GM12875 (cell line): ENCODE measurements around the gene SUGCT.

Source experiments
- H3K4me3 ChIP-seq: one replicate; pipeline ENCODE4 v1.5.1; 2011; ENCODE audit warnings: low read depth, low read length, control low read depth
- TF ChIP-seq, protein P1 (sequence below): IDR thresholded peaks from 2 replicates; pipeline ENCODE4 v1.5.1; 2011; ENCODE audit warnings: low read depth, mild to moderate bottlenecking, control low read depth, inconsistent platforms, low read length, moderate library complexity, borderline replicate concordance; ENCODE audit not compliant: insufficient read depth

SUGCT gene

DNA sequence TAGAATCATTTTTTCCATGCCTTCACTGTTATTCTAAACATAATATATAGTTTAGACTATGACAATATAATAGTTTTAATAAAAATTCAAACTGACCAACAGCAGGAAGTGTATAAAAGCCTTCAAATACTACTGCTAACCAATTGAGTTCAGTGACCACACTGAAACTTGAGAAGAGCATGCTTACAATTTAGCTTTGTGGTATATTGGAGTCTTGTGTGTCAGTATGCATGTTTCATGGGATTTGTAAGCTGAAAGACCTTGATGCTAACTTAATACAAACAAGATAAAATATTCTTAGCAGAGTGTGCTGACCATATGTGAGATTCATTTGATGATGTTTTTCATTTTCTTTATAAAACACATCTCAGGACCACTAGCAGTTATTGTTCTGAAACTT, 395.5 kb downstream of the SUGCT start:
- no peak overlapping the region for H3K4me3 ChIP-seq
- TF ChIP-seq, protein P1, sequence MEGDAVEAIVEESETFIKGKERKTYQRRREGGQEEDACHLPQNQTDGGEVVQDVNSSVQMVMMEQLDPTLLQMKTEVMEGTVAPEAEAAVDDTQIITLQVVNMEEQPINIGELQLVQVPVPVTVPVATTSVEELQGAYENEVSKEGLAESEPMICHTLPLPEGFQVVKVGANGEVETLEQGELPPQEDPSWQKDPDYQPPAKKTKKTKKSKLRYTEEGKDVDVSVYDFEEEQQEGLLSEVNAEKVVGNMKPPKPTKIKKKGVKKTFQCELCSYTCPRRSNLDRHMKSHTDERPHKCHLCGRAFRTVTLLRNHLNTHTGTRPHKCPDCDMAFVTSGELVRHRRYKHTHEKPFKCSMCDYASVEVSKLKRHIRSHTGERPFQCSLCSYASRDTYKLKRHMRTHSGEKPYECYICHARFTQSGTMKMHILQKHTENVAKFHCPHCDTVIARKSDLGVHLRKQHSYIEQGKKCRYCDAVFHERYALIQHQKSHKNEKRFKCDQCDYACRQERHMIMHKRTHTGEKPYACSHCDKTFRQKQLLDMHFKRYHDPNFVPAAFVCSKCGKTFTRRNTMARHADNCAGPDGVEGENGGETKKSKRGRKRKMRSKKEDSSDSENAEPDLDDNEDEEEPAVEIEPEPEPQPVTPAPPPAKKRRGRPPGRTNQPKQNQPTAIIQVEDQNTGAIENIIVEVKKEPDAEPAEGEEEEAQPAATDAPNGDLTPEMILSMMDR, result no peak

DNA sequence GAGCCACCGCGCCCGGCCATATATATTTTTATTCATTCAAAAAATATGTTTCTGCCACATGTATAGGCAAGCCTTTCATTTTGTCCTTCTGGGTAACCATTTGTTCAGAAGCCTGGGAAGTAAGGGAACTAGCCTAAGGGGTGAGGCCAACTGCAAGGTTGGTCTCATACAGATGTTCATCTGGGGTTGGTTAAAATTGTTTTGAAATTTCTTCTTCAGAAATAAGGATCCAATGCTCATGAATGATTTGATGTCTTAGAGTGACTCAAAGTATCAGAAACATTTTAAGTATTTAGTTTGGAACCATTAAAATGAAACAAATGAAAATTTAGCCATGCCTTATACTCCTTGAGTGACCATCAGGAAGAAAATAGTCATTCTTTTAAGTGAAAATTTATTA, 397.2 kb downstream of the SUGCT start:
- TF ChIP-seq, protein P1, result no peak
- H3K4me3 ChIP-seq, result no peak overlapping the region

DNA sequence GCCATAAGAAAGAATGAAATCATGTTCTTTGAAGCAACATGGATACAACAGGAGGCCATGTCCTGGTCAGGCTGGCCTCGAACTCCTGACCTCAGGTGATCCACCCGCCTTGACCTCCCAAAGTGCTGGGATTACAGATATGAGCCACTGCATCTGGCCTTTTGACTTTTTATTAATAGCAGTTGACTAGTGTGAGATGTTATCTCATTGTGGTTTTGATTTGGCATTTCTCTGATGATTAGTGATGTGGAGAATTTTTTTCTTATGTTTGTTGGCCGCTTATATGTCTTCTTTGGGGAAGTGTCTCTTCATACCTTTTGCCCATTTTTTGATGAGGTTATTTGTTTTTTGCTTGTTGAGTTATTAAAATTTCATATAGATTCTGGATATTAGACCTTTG, 400.9 kb downstream of the SUGCT start:
- no peak overlapping the region for H3K4me3 ChIP-seq
- TF ChIP-seq, protein P1, result no peak

DNA sequence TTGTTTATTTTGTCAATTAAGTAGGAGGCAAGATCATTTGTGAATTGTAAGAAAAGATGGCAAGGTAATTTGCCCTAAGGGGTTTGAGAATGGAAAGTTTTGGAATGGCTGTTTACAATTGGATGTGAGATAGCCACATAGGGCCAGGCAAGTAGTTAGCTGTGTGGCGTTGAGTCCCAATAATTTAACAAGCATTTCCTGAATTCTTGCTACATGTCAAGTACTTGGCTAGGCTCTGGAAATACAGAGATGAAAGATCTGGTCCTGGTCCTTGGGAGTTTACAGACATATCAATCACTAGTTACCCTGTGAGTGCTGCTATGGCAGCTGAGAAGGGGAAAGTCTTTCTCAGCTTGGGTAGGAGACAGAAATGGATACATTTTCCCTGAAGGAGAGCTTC, 401.6 kb downstream of the SUGCT start:
- no peak overlapping the region for H3K4me3 ChIP-seq
- TF ChIP-seq, protein P1, result no peak

DNA sequence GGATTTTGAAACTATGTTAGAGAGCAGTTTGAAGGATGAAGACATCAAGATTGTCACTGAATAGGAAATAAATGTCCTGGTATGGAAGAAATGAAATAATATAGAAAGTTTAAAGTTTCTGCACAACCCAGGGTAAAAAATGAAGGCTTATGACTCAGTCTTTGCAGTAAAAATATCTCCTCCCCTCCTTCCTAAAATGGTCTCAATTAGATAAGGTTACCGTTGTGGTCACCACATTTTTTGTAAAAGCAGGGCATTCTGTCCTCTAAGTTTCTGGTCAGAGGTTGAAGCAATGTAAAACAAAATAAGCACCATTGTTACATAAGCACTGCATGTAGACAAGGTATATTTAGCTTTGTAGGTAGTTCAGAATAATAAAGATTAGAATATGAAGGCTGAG, 403.5 kb downstream of the SUGCT start:
- TF ChIP-seq, protein P1, result no peak
- H3K4me3 ChIP-seq, result no peak overlapping the region

DNA sequence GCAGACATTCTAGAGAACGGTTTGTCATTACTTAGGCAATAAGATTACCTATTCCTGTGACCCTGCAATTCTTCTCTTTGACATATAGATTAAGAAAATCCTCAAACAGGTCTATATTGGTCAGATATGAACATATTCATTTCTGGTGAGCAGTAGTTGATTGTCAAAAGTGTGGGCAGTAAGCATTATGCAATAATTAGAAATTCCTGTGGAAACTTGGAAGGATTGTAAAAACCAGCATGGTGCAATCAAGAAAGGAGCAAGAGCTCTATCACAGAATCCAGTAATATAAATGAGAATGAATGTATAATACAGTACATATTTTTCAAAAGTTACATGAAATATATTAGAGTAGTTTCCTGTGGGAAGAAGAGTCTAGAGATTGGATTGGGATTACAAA, 406.5 kb downstream of the SUGCT start:
- H3K4me3 ChIP-seq, result no peak overlapping the region
- TF ChIP-seq, protein P1, result no peak

DNA sequence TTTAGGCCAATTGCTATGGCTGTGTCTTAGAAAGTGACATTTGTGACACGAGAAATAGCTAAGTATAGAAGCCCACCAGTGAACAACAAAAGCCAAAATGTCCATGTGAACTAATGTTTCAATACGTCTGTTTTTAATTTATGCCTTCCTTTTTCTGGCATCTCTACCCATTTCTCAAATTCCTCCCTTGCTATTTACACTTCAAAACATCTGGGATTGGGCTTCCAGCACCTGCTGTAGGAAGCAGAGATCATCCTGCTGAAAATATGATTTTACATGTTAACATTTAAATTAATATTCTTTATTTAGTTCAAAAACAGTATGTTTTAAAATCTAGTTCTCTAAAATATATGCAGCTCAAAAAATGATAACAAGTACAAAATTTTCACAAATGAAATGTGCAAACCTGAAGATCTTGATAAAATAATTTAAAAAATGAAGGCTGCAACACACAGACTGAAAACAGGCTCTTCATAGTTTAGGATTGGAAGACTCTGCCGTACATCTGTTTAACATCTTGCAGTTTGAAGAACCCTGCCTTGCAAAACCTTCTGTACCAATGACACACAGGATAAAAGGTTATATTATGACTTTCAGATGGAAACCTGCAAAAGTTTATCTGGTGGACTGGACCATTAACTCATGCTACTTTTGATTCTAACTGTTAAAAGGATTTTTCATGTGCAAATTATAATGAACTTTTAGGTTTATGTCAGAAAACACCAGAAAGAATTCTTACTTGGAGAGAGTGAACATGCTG, 408.4 kb downstream of the SUGCT start:
- TF ChIP-seq, protein P1, result no peak
- H3K4me3 ChIP-seq, result no peak overlapping the region
